ENCODE measurements around the gene SNTB2. TPM values are rescaled to one million over a fixed set of nuclear protein-coding genes. Genes with fewer than 3 reads are reported as not detected.

Gene SNTB2
- total RNA-seq, 1 experiment from 2014 or later, result 50.6 TPM

DNA sequence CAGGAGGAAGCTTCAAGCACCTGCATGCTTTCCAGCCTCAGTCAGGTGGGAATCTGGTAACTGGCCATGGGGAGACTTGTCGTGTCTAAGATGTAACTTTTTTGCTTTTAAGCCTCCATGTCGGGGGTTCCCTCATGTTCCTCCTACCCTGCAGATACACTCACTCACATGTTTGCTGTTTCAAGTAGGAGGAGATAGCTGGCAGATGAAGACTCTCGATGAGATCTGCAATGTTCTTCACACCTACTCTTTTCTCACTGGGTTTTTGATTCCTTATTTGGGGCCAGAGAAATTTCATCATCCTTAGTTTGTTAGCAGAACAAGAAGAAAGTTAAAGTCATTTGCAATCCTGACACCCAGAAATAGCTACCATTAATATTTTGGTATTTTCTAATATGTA lies 29.8 kb upstream of the SNTB2 start:
- Mint-ChIP-seq H3K27me3 (ENCODE audit: insufficient read depth, unreplicated experiment) (no peaks in the 10 kb centered on the region), H3K27ac (ENCODE audit: unreplicated experiment) (no peak overlapping the region), H3K4me1 (ENCODE audit: low read depth, unreplicated experiment) (no peaks in the 10 kb centered on the region), H3K9me3 (ENCODE audit: unreplicated experiment) (no peaks in the 10 kb centered on the region), H3K36me3 (ENCODE audit: insufficient read depth, unreplicated experiment) (peaks cover 94% of the 10 kb centered on the region), H3K4me3 (ENCODE audit: unreplicated experiment) (no peak overlapping the region)
- H3K4me3 ChIP-seq (ENCODE audit: low read depth, low read length), result no peak overlapping the region
- BruUV-seq (replicated peaks), result no TSS peak
- TF ChIP-seq, protein P1, sequence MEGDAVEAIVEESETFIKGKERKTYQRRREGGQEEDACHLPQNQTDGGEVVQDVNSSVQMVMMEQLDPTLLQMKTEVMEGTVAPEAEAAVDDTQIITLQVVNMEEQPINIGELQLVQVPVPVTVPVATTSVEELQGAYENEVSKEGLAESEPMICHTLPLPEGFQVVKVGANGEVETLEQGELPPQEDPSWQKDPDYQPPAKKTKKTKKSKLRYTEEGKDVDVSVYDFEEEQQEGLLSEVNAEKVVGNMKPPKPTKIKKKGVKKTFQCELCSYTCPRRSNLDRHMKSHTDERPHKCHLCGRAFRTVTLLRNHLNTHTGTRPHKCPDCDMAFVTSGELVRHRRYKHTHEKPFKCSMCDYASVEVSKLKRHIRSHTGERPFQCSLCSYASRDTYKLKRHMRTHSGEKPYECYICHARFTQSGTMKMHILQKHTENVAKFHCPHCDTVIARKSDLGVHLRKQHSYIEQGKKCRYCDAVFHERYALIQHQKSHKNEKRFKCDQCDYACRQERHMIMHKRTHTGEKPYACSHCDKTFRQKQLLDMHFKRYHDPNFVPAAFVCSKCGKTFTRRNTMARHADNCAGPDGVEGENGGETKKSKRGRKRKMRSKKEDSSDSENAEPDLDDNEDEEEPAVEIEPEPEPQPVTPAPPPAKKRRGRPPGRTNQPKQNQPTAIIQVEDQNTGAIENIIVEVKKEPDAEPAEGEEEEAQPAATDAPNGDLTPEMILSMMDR (IDR thresholded peaks at IDR 0.05; ENCODE audit: insufficient read depth in 1 of 2, low read depth in 1 of 2, low read length in 1 of 2, severe bottlenecking in 1 of 2, unreplicated experiment in 1 of 2), result no peak
- CTCF ChIA-PET, result no interaction called here
- no peaks in the 10 kb centered on the region for H3K27me3 ChIP-seq (replicated peaks; ENCODE audit: control insufficient read depth, insufficient read depth, low read length)
- H3K9me3 ChIP-seq, result no peaks in the 10 kb centered on the region
- POLR2A ChIA-PET, result no interaction called here
- peaks cover 11% of the 10 kb centered on the region for H3K36me3 ChIP-seq (ENCODE audit: control insufficient read depth, insufficient read depth, low read length)
- H3K4me1 ChIP-seq, result no peaks in the 10 kb centered on the region
- intact Hi-C loops (cut with micrococcal nuclease; ENCODE audit: unreplicated experiment), result no loop called here
- DNase-seq, result no peak

DNA sequence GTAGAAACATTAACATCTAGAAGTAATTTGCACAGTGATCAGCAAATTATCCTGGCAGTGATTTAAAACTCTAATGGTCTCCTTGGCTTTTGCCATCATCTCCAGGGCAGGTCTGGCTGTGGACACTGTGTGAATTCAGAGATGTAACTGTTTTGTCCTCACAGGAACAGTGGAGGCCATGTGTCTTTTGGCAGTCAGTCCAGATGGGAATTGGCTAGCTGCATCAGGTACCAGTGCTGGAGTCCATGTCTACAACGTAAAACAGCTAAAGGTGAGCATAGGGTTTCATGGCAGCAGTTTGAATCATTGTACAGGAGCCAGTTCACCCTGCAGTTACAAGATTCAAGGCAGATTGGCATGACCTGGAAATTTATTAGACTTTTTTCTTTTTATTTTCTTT lies 26.8 kb upstream of the SNTB2 start:
- no peak overlapping the region for H3K4me3 Mint-ChIP-seq (ENCODE audit: unreplicated experiment)
- Histone ChIP-seq H3K4me1 (no peaks in the 10 kb centered on the region), H3K9me3 (no peaks in the 10 kb centered on the region), H3K4me3 (ENCODE audit: low read depth, low read length) (no peak overlapping the region), H3K36me3 (ENCODE audit: control insufficient read depth, insufficient read depth, low read length) (peaks cover 10% of the 10 kb centered on the region), H3K27me3 (replicated peaks; ENCODE audit: control insufficient read depth, insufficient read depth, low read length) (no peaks in the 10 kb centered on the region)
- no peak overlapping the region for H3K27ac Mint-ChIP-seq (ENCODE audit: unreplicated experiment)
- ChIA-PET CTCF (interaction anchor here (0.7 kb wide), 1 partner anchor 925 kb away, joined by 7 read pairs; the partner anchor contains the start of gene ESRP2), POLR2A (no interaction called here)
- no peaks in the 10 kb centered on the region for H3K9me3 Mint-ChIP-seq (ENCODE audit: unreplicated experiment)
- TF ChIP-seq, protein P1 (IDR thresholded peaks at IDR 0.05; ENCODE audit: insufficient read depth in 1 of 2, low read depth in 1 of 2, low read length in 1 of 2, severe bottlenecking in 1 of 2, unreplicated experiment in 1 of 2), result no peak
- no peaks in the 10 kb centered on the region for H3K27me3 Mint-ChIP-seq (ENCODE audit: insufficient read depth, unreplicated experiment)
- no TSS peak for BruUV-seq (replicated peaks)
- peaks cover 98% of the 10 kb centered on the region for H3K36me3 Mint-ChIP-seq (ENCODE audit: insufficient read depth, unreplicated experiment)
- DNase-seq, result no peak
- H3K4me1 Mint-ChIP-seq (ENCODE audit: low read depth, unreplicated experiment), result no peaks in the 10 kb centered on the region
- intact Hi-C loops (cut with micrococcal nuclease; ENCODE audit: unreplicated experiment), result no loop called here

DNA sequence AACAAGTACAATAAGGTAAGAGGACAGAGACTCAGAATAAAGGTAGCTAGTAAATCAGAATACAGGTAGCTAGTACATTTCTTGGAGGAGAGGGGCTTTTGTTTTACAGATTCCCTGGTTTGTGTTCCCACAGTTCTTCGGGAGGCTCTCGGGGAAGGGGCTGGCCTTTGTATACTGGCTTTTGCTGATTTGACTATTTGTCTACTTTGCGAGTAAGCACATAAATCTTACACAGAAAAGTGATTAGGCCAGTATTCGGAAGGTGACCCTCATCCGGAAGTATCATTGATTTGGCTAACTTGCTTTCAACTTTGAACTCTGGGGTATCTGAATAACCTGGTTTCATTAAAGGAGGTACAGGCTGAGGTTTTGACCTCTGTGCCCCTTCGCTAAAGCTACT lies 21.4 kb upstream of the SNTB2 start:
- TF ChIP-seq, protein P1 (IDR thresholded peaks at IDR 0.05; ENCODE audit: insufficient read depth in 1 of 2, low read depth in 1 of 2, low read length in 1 of 2, severe bottlenecking in 1 of 2, unreplicated experiment in 1 of 2), result no peak
- CTCF ChIA-PET, result no interaction called here
- H3K4me3 ChIP-seq (ENCODE audit: low read depth, low read length), result no peak overlapping the region
- no peaks in the 10 kb centered on the region for H3K9me3 Mint-ChIP-seq (ENCODE audit: unreplicated experiment)
- no TSS peak for BruUV-seq (replicated peaks)
- intact Hi-C loops (cut with micrococcal nuclease; ENCODE audit: unreplicated experiment), result no loop called here
- POLR2A ChIA-PET, result interaction anchor here (0.6 kb wide), 1 partner anchor 12 kb away, joined by 3 read pairs; no protein-coding TSS in a partner anchor
- H3K4me1 ChIP-seq, result peaks cover 9% of the 10 kb centered on the region
- H3K4me1 Mint-ChIP-seq (ENCODE audit: low read depth, unreplicated experiment), result peaks cover 7% of the 10 kb centered on the region
- H3K27me3 Mint-ChIP-seq (ENCODE audit: insufficient read depth, unreplicated experiment), result no peaks in the 10 kb centered on the region
- peaks cover 89% of the 10 kb centered on the region for H3K36me3 Mint-ChIP-seq (ENCODE audit: insufficient read depth, unreplicated experiment)
- H3K27ac Mint-ChIP-seq (ENCODE audit: unreplicated experiment), result no peak overlapping the region
- no peaks in the 10 kb centered on the region for H3K9me3 ChIP-seq
- peaks cover 8% of the 10 kb centered on the region for H3K36me3 ChIP-seq (ENCODE audit: control insufficient read depth, insufficient read depth, low read length)
- H3K27me3 ChIP-seq (replicated peaks; ENCODE audit: control insufficient read depth, insufficient read depth, low read length), result no peaks in the 10 kb centered on the region
- H3K4me3 Mint-ChIP-seq (ENCODE audit: unreplicated experiment), result no peak overlapping the region
- no peak for DNase-seq
